CD4-positive, alpha-beta memory T cell (primary cell): ENCODE results near the gene TMEM134. TPM values are rescaled to one million over a fixed set of nuclear protein-coding genes. Genes with fewer than 3 reads are reported as not detected.

Experiments used
- CTCF ChIA-PET: fragments of 350-600 bp; sonication (Branson Sonifier 250); formaldehyde crosslinking; loops from one replicate; lab custom pipeline; 2021; ENCODE audit warnings: inconsistent platforms; ENCODE audit not compliant: partially characterized antibody; lab: Charles Lee
- POLR2A ChIA-PET: fragments of 350-600 bp; sonication (Branson Sonifier 250); formaldehyde crosslinking; loops from one replicate; lab custom pipeline; 2021; ENCODE audit not compliant: partially characterized antibody; lab: Charles Lee
- DNase-seq, 5 donors: peaks; one replicate each; pipeline versions ENCODE4 v3.0.0 to v3.0.0-alpha.2; 2020 to 2022; ENCODE audit warnings: mixed read lengths in 1 of 5
- H3K27ac ChIP-seq: one replicate; pipeline ENCODE4 v1.7.0; 2013; ENCODE audit warnings: low read depth, low read length
- H3K27me3 ChIP-seq: 2 replicates; pipeline ENCODE4 v1.7.0; 2013; ENCODE audit warnings: mild to moderate bottlenecking, low read length, moderate library complexity; ENCODE audit not compliant: insufficient read depth
- H3K36me3 ChIP-seq: 2 replicates; pipeline ENCODE4 v1.7.0; 2013; ENCODE audit warnings: mild to moderate bottlenecking, low read length, moderate library complexity; ENCODE audit not compliant: insufficient read depth
- H3K4me1 ChIP-seq: 2 replicates; pipeline ENCODE4 v1.7.0; 2013; ENCODE audit warnings: mild to moderate bottlenecking, low read length, moderate library complexity; ENCODE audit not compliant: insufficient read depth
- H3K4me3 ChIP-seq, 2 donors: one replicate each; pipeline ENCODE4 v1.7.0; 2013; ENCODE audit warnings: low read length in 2 of 2, mild to moderate bottlenecking in 1 of 2
- H3K9me3 ChIP-seq, 2 donors: one replicate each; pipeline ENCODE4 v1.7.0; 2013; ENCODE audit warnings: low read length in 2 of 2, control low read depth in 1 of 2; ENCODE audit not compliant: control insufficient read depth in 1 of 2
- H3K27ac Mint-ChIP-seq, 7 donors: one replicate each; pipeline ENCODE4 v1.8.0; 2020 to 2021; ENCODE audit warnings: mixed read lengths in 7 of 7, mild to moderate bottlenecking in 6 of 7, inconsistent platforms in 3 of 7, moderate library complexity in 3 of 7
- H3K27me3 Mint-ChIP-seq, 2 donors: one replicate each; pipeline ENCODE4 v1.8.0; 2020 to 2021; ENCODE audit warnings: mixed read lengths in 2 of 2
- H3K36me3 Mint-ChIP-seq, 2 donors: one replicate each; pipeline ENCODE4 v1.8.0; 2020 to 2021; ENCODE audit warnings: mixed read lengths in 2 of 2, inconsistent platforms in 1 of 2, mild to moderate bottlenecking in 1 of 2
- H3K4me1 Mint-ChIP-seq, 4 donors: one replicate each; pipeline ENCODE4 v1.8.0; 2020 to 2021; ENCODE audit warnings: mixed read lengths in 4 of 4, mild to moderate bottlenecking in 1 of 4
- H3K4me3 Mint-ChIP-seq, 8 donors: one replicate each; pipeline ENCODE4 v1.8.0; 2020 to 2021; ENCODE audit warnings: mixed read lengths in 8 of 8, mild to moderate bottlenecking in 7 of 8, moderate library complexity in 6 of 8, inconsistent platforms in 3 of 8
- H3K9me3 Mint-ChIP-seq, 8 donors: one replicate each; pipeline ENCODE4 v1.8.0; 2020 to 2021; ENCODE audit warnings: mixed read lengths in 8 of 8, mild to moderate bottlenecking in 5 of 8, inconsistent platforms in 3 of 8, moderate library complexity in 1 of 8
- intact Hi-C: fragments of 100-400 bp; cut with micrococcal nuclease; formaldehyde crosslinking; loops from one replicate; pipeline ENCODE4 v1.15.1; 2023
- polyA plus RNA-seq, 2 donors: library from polyadenylated mRNA; unstranded; fragments of 300-500 nt; fragmentation: Illumina TruSeq; gene quantifications; one replicate each; pipeline ENCODE4 v1.2.3, GENCODE V29; 2021
- total RNA-seq, 2 experiments: library from RNA; stranded (reverse); gene quantifications; one replicate each; pipeline ENCODE4 v1.2.3, GENCODE V29; 2021

TMEM134 gene
- total and polyA plus RNA-seq, 4 experiments from 2014 or later: 90.1 to 162 (median 126) TPM

DNA sequence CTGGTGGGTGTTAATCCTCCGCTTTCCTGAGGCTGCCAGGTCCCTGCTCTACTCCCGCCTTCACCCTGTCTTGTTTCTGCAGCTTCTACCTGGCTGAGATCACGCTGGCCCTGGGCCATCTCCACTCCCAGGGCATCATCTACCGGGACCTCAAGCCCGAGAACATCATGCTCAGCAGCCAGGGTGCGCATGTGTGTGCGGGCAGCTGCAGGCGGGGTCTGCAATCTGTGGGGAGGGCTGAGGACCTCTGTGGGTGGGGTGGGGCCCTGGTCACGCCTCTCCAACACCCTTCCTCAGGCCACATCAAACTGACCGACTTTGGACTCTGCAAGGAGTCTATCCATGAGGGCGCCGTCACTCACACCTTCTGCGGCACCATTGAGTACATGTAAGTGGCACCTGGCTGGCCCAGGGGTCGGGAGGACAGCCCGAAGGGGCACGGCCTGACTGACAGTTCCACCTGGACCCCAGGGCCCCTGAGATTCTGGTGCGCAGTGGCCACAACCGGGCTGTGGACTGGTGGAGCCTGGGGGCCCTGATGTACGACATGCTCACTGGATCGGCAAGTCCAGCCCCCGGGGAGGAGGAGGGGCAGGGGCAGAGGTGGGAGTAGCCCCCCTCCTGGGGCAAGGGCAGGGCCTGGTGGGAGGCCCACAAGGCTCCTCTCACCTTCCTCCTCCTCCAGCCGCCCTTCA, 36.2 kb downstream of the TMEM134 start:
- intact Hi-C loops: no loop called here
- H3K4me3 Mint-ChIP-seq: peak overlapping the region in 2 of 8 donors; percentile 6 to 63
- H3K4me1 Mint-ChIP-seq: peaks cover 26 to 68% (median 47%) of the 10 kb centered on the region in 4 donors
- Histone ChIP-seq H3K36me3 (peaks cover 38% of the 10 kb centered on the region), H3K9me3 (no peaks in the 10 kb centered on the region), H3K27ac (peak overlapping the region; percentile 78), H3K27me3 (no peaks in the 10 kb centered on the region), H3K4me3 (no peak overlapping the region), H3K4me1 (peaks cover 75% of the 10 kb centered on the region)
- peaks cover 17 to 42% of the 10 kb centered on the region in 2 donors for H3K36me3 Mint-ChIP-seq
- no peaks in the 10 kb centered on the region for H3K27me3 Mint-ChIP-seq
- H3K9me3 Mint-ChIP-seq: peaks cover 0 to 7% (median 0%) of the 10 kb centered on the region in 8 donors
- ChIA-PET CTCF (interaction anchor here (1.4 kb wide), 1 partner anchor 39 kb away, joined by 3 read pairs; no protein-coding TSS in a partner anchor), POLR2A (interaction anchor here (0.6 to 31.8 kb wide), 8 partner anchors 14 to 82 kb away, joined by 3 to 2262 read pairs (median 142); partner anchors contain the start of genes AIP, CABP4, CARNS1 and CORO1B)
- peak overlapping the region in 3 of 7 donors; percentile 61 to 83 (median 68) for H3K27ac Mint-ChIP-seq
- no peak for DNase-seq

- Histone ChIP-seq H3K4me3 (no peak overlapping the region), H3K27me3 (no peaks in the 10 kb centered on the region), H3K27ac (no peak overlapping the region), H3K9me3 (no peaks in the 10 kb centered on the region), H3K4me1 (peaks cover 82% of the 10 kb centered on the region), H3K36me3 (peaks cover 38% of the 10 kb centered on the region)
- DNase-seq: no peak
- intact Hi-C loops: no loop called here
- Mint-ChIP-seq H3K4me1 (peaks cover 26 to 75% (median 48%) of the 10 kb centered on the region in 4 donors), H3K36me3 (peaks cover 15 to 31% of the 10 kb centered on the region in 2 donors), H3K4me3 (peak overlapping the region in 6 of 8 donors; percentile 8 to 66 (median 64)), H3K27ac (peak overlapping the region; percentile 30 to 94 (median 75)), H3K27me3 (no peaks in the 10 kb centered on the region), H3K9me3 (peaks cover 0 to 7% (median 0%) of the 10 kb centered on the region in 8 donors)
- POLR2A ChIA-PET: interaction anchor here (0.6 to 31.8 kb wide), 7 partner anchors 13 to 164 kb away, joined by 3 to 2262 read pairs (median 279); partner anchors contain the start of genes AIP, CABP4, CARNS1 and CORO1B
- CTCF ChIA-PET: interaction anchor here (0.7 to 1.4 kb wide), 2 partner anchors 10 to 38 kb away, joined by 3 read pairs; no protein-coding TSS in a partner anchor
Observed at GRCh38 chr11:67431346-67432249, 37.5 kb downstream of the TMEM134 start.

GRCh38 chr11:67429722-67430121, 39.3 kb downstream of the TMEM134 start:
- no peak for DNase-seq
- Mint-ChIP-seq H3K4me3 (peak overlapping the region in 7 of 8 donors; percentile 93 to 100 (median 98)), H3K4me1 (peaks cover 19 to 70% (median 41%) of the 10 kb centered on the region in 4 donors), H3K36me3 (peaks cover 8 to 24% of the 10 kb centered on the region in 2 donors), H3K9me3 (peaks cover 0 to 3% (median 0%) of the 10 kb centered on the region in 8 donors), H3K27me3 (no peaks in the 10 kb centered on the region), H3K27ac (peak overlapping the region in 5 of 7 donors; percentile 9 to 99 (median 96))
- ChIA-PET POLR2A (interaction anchor here (1.5 to 31.8 kb wide), 7 partner anchors 8 to 76 kb away, joined by 3 to 2262 read pairs (median 115); partner anchors contain the start of genes AIP, CABP4, CARNS1 and CORO1B), CTCF (interaction anchor here (3.2 to 3.3 kb wide), 2 partner anchors 8 to 28 kb away, joined by 14 to 21 read pairs; partner anchors contain the start of genes PPP1CA and PTPRCAP)
- intact Hi-C loops: no loop called here
- peaks cover 63% of the 10 kb centered on the region for H3K4me1 ChIP-seq
- no peaks in the 10 kb centered on the region for H3K9me3 ChIP-seq
- H3K4me3 ChIP-seq: no peak overlapping the region
- no peaks in the 10 kb centered on the region for H3K27me3 ChIP-seq
- peaks cover 23% of the 10 kb centered on the region for H3K36me3 ChIP-seq
- H3K27ac ChIP-seq: peak overlapping the region; percentile 90

DNA sequence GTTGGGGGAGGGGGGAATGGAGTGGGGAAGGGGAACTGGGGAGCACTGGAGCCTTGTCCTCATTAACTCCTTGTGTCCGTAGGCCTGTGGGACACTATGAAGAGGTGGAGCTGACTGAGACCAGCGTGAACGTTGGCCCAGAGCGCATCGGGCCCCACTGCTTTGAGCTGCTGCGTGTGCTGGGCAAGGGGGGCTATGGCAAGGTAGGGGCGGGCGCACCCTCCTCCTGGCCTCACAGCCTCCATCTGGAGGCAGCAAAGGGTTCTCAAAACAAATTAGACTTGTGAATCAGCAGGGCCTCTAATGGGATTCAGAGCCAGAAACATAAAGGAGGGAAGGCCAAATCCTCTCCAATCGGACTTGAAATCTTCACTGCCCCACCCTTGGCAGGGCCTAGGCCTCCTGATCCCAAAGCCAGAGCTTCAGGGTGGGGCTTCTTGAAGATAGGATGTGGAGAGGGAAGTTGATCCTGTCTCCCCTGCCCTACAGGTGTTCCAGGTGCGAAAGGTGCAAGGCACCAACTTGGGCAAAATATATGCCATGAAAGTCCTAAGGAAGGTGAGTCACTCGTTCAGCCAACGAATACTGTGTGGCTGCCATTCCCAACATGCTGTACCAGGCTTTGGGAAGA, 39.9 kb downstream of the TMEM134 start:
- Mint-ChIP-seq H3K27ac (peak overlapping the region; percentile 95 to 99 (median 97)), H3K36me3 (peaks cover 8 to 22% of the 10 kb centered on the region in 2 donors), H3K4me3 (peak overlapping the region; percentile 93 to 100 (median 98)), H3K27me3 (no peaks in the 10 kb centered on the region), H3K4me1 (peaks cover 17 to 68% (median 39%) of the 10 kb centered on the region in 4 donors), H3K9me3 (peaks cover 0 to 3% (median 0%) of the 10 kb centered on the region in 8 donors)
- H3K27ac ChIP-seq: peak overlapping the region; percentile 90
- peaks cover 58% of the 10 kb centered on the region for H3K4me1 ChIP-seq
- H3K4me3 ChIP-seq: peak overlapping the region; percentile 94 to 95
- intact Hi-C loops: no loop called here
- ChIA-PET CTCF (interaction anchor here (0.9 to 3.3 kb wide), 6 partner anchors 9 to 78 kb away, joined by 3 to 21 read pairs (median 4); partner anchors contain the start of genes PPP1CA, PTPRCAP and TBC1D10C), POLR2A (interaction anchor here (0.8 to 31.8 kb wide), 12 partner anchors 9 to 189 kb away, joined by 3 to 2262 read pairs (median 11); partner anchors contain the start of genes AIP, CABP4, CARNS1 and CORO1B)
- H3K36me3 ChIP-seq: peaks cover 21% of the 10 kb centered on the region
- no peaks in the 10 kb centered on the region for H3K9me3 ChIP-seq
- no peaks in the 10 kb centered on the region for H3K27me3 ChIP-seq
- DNase-seq: no peak

- peaks cover 16% of the 10 kb centered on the region for H3K36me3 ChIP-seq
- intact Hi-C loops: loop anchor here (1.0 kb wide), 6 partner anchors 9 to 78 kb away; partner anchors contain the start of genes CORO1B, PTPRCAP and TMEM134
- peak within 1 kb of the TSS; percentile 90 for H3K27ac ChIP-seq
- H3K9me3 ChIP-seq: no peaks in the 10 kb centered on the region
- Mint-ChIP-seq H3K27ac (peak within 1 kb of the TSS; percentile 95 to 99 (median 97)), H3K9me3 (peaks cover 0 to 3% (median 0%) of the 10 kb centered on the region in 8 donors), H3K27me3 (no peaks in the 10 kb centered on the region), H3K36me3 (peaks cover 8 to 17% of the 10 kb centered on the region in 2 donors), H3K4me1 (peaks cover 14 to 61% (median 32%) of the 10 kb centered on the region in 4 donors), H3K4me3 (peak within 1 kb of the TSS; percentile 93 to 100 (median 98))
- POLR2A ChIA-PET: interaction anchor here (0.8 to 31.8 kb wide), 14 partner anchors 10 to 188 kb away, joined by 3 to 2262 read pairs (median 8); partner anchors contain the start of genes AIP, CABP4, CARNS1 and CORO1B
- DNase-seq: peak; percentile 97 to 99 (median 98)
- H3K27me3 ChIP-seq: no peaks in the 10 kb centered on the region
- CTCF ChIA-PET: interaction anchor here (0.8 to 3.3 kb wide), 10 partner anchors 10 to 77 kb away, joined by 3 to 21 read pairs (median 3); partner anchors contain the start of genes PPP1CA, PTPRCAP and TBC1D10C
- H3K4me1 ChIP-seq: peaks cover 49% of the 10 kb centered on the region
- H3K4me3 ChIP-seq: peak within 1 kb of the TSS; percentile 94 to 95
Observed at GRCh38 chr11:67428052-67429001, 40.7 kb downstream of the TMEM134 start, which contains the start of gene RPS6KB2. Gene RPS6KB2, plus strand, starts transcription at chr11:67428494. Its CDS starts 52 bp downstream, at chr11:67428546.
